22Rv1 (cell line): ENCODE measurements around the gene RIT2.

ENCODE experiments used
- ZFX ChIP-seq: fragments of 450-650 bp; IDR thresholded peaks from 2 replicates; pipeline ENCODE4 v1.6.1; 2017; ENCODE audit warnings: antibody characterized with exemption, borderline replicate concordance
- TF ChIP-seq, protein P1 (sequence below): fragments of 450-650 bp; IDR thresholded peaks from 2 replicates; pipeline ENCODE4 v1.5.1; 2017; ENCODE audit warnings: mild to moderate bottlenecking

DNA sequence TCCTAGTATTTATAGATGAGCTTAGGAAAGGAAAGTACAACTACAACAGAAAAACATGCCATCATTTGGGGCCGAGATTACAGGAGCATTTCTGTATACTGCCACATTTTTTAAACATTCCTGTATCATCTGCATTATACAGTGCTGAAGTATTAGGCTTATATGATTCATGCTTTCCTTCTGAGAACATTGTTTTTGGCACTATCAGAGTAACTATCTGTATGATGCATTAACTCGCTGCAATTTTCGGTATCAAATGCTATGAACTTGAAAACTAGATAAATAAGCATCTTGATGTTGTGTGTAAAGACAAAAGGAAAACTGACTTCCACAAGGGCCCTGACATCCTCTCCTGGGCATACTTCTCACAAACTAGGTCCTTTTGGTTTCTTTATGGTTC is 102.0 kb downstream of the RIT2 start:
- TF ChIP-seq, protein P1, sequence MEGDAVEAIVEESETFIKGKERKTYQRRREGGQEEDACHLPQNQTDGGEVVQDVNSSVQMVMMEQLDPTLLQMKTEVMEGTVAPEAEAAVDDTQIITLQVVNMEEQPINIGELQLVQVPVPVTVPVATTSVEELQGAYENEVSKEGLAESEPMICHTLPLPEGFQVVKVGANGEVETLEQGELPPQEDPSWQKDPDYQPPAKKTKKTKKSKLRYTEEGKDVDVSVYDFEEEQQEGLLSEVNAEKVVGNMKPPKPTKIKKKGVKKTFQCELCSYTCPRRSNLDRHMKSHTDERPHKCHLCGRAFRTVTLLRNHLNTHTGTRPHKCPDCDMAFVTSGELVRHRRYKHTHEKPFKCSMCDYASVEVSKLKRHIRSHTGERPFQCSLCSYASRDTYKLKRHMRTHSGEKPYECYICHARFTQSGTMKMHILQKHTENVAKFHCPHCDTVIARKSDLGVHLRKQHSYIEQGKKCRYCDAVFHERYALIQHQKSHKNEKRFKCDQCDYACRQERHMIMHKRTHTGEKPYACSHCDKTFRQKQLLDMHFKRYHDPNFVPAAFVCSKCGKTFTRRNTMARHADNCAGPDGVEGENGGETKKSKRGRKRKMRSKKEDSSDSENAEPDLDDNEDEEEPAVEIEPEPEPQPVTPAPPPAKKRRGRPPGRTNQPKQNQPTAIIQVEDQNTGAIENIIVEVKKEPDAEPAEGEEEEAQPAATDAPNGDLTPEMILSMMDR = no peak
- TF ChIP-seq ZFX = no peak
